Ureter (tissue), 1 donor: Measurements from ENCODE around the gene BLTP3B. TPM values are rescaled to one million over a fixed set of nuclear protein-coding genes. Genes with fewer than 3 reads are reported as not detected.

Experiments
- DNase-seq: peaks from one replicate; pipeline ENCODE4 v3.0.0-alpha.2; 2020; ENCODE audit warnings: low spot score
- total RNA-seq: library from RNA; stranded (reverse); gene quantifications from one replicate; pipeline ENCODE4 v1.2.4, GENCODE V29; 2023
- donor health status: DM: yes; HTN: yes; CAD: no.

The BLTP3B gene
- total RNA-seq, 1 donor from 2014 or later, result 25.6 TPM

GRCh38 chr12:100164153-100164704 is 21.6 kb upstream of the BLTP3B start:
- DNase-seq, result no peak

- DNase-seq, result peak; percentile 85
These were observed 20.9 kb upstream of the BLTP3B start for GRCh38 chr12:100163416-100164152.

GRCh38 chr12:100159391-100160104 is 16.9 kb upstream of the BLTP3B start:
- no peak for DNase-seq

GRCh38 chr12:100158535-100158934 is 15.9 kb upstream of the BLTP3B start:
- no peak for DNase-seq

GRCh38 chr12:100157427-100157821 is 14.8 kb upstream of the BLTP3B start:
- no peak for DNase-seq

- no peak for DNase-seq
These were observed 14.2 kb upstream of the BLTP3B start for GRCh38 chr12:100156731-100157426.

- DNase-seq, result peak; percentile 51
These were observed 12.0 kb upstream of the BLTP3B start for GRCh38 chr12:100154474-100155247.

- DNase-seq, result no peak
These were observed 10.5 kb upstream of the BLTP3B start for GRCh38 chr12:100153131-100153530.

GRCh38 chr12:100151769-100152168 is 9.1 kb upstream of the BLTP3B start:
- no peak for DNase-seq

- DNase-seq, result no peak
These were observed 3.6 kb upstream of the BLTP3B start for GRCh38 chr12:100146252-100146651.

GRCh38 chr12:100145643-100146042 is 3.0 kb upstream of the BLTP3B start:
- DNase-seq, result no peak

- peak; percentile 54 for DNase-seq
These were observed 450 bp downstream of the BLTP3B start for GRCh38 chr12:100141998-100142850.

- no peak for DNase-seq
These were observed 1.0 kb downstream of the BLTP3B start for GRCh38 chr12:100141666-100141997.

GRCh38 chr12:100138803-100139098 is 3.9 kb downstream of the BLTP3B start:
- DNase-seq, result no peak

- DNase-seq, result no peak
These were observed 4.4 kb downstream of the BLTP3B start for GRCh38 chr12:100138048-100138802.

- DNase-seq, result no peak
These were observed 9.5 kb downstream of the BLTP3B start for GRCh38 chr12:100133200-100133599.

GRCh38 chr12:100128512-100128908 is 14.2 kb downstream of the BLTP3B start:
- no peak for DNase-seq

- DNase-seq, result no peak
These were observed 14.7 kb downstream of the BLTP3B start for GRCh38 chr12:100127766-100128511.

- DNase-seq, result no peak
These were observed 19.2 kb downstream of the BLTP3B start for GRCh38 chr12:100123316-100124095.
